Posterior cingulate gyrus (tissue), 11 donors: ENCODE results near the gene CCNA2.

Experiments used
- DNase-seq, 10 donors: peaks; one replicate each; pipeline versions ENCODE4 v3.0.0 to v3.0.0-alpha.2; 2020 to 2021; ENCODE audit warnings: mixed read lengths in 3 of 10
- intact Hi-C: fragments of 100-400 bp; cut with DNase I; formaldehyde crosslinking; loops from one replicate; pipeline ENCODE4 v1.15.1; 2023

The CCNA2 gene

GRCh38 chr4:121811122-121811521 lies 12.6 kb downstream of the CCNA2 start:
- intact Hi-C loops, result no loop called here

GRCh38 chr4:121806411-121806810 lies 17.3 kb downstream of the CCNA2 start:
- no peak for DNase-seq
- intact Hi-C loops, result no loop called here

More at GRCh38 chr4:121811122-121811521, 12.6 kb downstream of the CCNA2 start:
- no peak for DNase-seq

GRCh38 chr4:121801715-121802075 lies 22.0 kb downstream of the CCNA2 start:
- intact Hi-C loops, result no loop called here

GRCh38 chr4:121800961-121801714 lies 22.5 kb downstream of the CCNA2 start, which contains the start of gene EXOSC9:
Gene EXOSC9, plus strand, starts transcription at chr4:121801323. Its CDS starts 102 bp downstream, at chr4:121801425.
- DNase-seq, result peak; percentile 81 to 97 (median 89)
- intact Hi-C loops, result no loop called here

More at GRCh38 chr4:121801715-121802075, 22.0 kb downstream of the CCNA2 start:
- no peak for DNase-seq

- intact Hi-C loops, result no loop called here
- DNase-seq, result no peak
These were observed 23.1 kb downstream of the CCNA2 start for GRCh38 chr4:121800638-121800960.

- intact Hi-C loops, result no loop called here
- DNase-seq, result no peak
These were observed 23.7 kb downstream of the CCNA2 start for GRCh38 chr4:121799867-121800501.

GRCh38 chr4:121799208-121799823 lies 24.4 kb downstream of the CCNA2 start:
- intact Hi-C loops, result no loop called here
- no peak for DNase-seq

- DNase-seq, result no peak
- intact Hi-C loops, result no loop called here
These were observed 27.4 kb downstream of the CCNA2 start for GRCh38 chr4:121796283-121796682.

GRCh38 chr4:121794505-121795188 lies 29.0 kb downstream of the CCNA2 start:
- intact Hi-C loops, result no loop called here
- DNase-seq, result no peak

- intact Hi-C loops, result no loop called here
- DNase-seq, result no peak
These were observed 30.7 kb downstream of the CCNA2 start for GRCh38 chr4:121792966-121793365.

GRCh38 chr4:121791481-121791880 lies 32.2 kb downstream of the CCNA2 start:
- no peak for DNase-seq
- intact Hi-C loops, result no loop called here

GRCh38 chr4:121790976-121791375 lies 32.7 kb downstream of the CCNA2 start:
- intact Hi-C loops, result no loop called here
- DNase-seq, result no peak

- DNase-seq, result no peak
- intact Hi-C loops, result no loop called here
These were observed 33.5 kb downstream of the CCNA2 start for GRCh38 chr4:121789960-121790829.

- intact Hi-C loops, result no loop called here
- DNase-seq, result no peak
These were observed 34.2 kb downstream of the CCNA2 start for GRCh38 chr4:121789455-121789854.

- intact Hi-C loops, result no loop called here
- no peak for DNase-seq
These were observed 34.8 kb downstream of the CCNA2 start for GRCh38 chr4:121788896-121789295.

- intact Hi-C loops, result no loop called here
- no peak for DNase-seq
These were observed 37.5 kb downstream of the CCNA2 start for GRCh38 chr4:121786221-121786620.

GRCh38 chr4:121785479-121785878 lies 38.2 kb downstream of the CCNA2 start:
- DNase-seq, result peak in 9 of 10 donors; percentile 24 to 93 (median 57)
- intact Hi-C loops, result no loop called here

- DNase-seq, result no peak
- intact Hi-C loops, result no loop called here
These were observed 38.7 kb downstream of the CCNA2 start for GRCh38 chr4:121784975-121785374.

GRCh38 chr4:121784401-121784800 lies 39.3 kb downstream of the CCNA2 start:
- intact Hi-C loops, result no loop called here
- no peak for DNase-seq

- DNase-seq, result no peak
- intact Hi-C loops, result no loop called here
These were observed 40.5 kb downstream of the CCNA2 start for GRCh38 chr4:121783210-121783609.
